ENCODE results near the gene BGLAP. TPM values are rescaled to one million over a fixed set of nuclear protein-coding genes. Genes with fewer than 3 reads are reported as not detected.

The BGLAP gene
- total and polyA plus RNA-seq, 2 of the 13 experiments (the other 11 are each of a cell fraction or from before 2014, with no cell fraction given): 0.62 to 1.6 TPM

DNA sequence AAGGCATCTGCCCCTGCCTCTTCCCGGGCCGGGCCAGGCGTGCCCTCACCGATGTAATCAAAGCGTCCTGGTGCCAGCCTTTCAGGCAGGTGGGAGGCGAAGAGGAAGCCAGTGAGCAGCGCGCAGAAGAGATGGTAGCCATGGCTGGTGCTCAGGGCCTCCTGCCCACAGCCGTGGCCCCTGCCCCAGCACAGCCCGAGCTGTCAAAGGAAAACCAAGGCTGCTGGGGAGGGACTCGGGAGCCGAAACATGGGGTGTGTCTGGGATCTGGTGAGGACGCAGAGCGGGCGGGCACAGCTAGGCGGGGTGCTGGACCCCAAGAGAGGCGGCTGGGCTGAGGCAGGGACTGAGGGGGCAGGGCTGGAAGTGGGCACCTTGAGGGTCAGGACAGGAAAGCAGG, 2.7 kb downstream of the BGLAP start (continued):
- TF ChIP-seq CEBPG (CRISPR knock-in tag; IDR thresholded peaks at IDR 0.05) (no peak), FIP1L1 (IDR thresholded peaks at IDR 0.05; ENCODE audit: borderline replicate concordance, insufficient read depth, low read depth, low read length) (no peak), ZFP41 (CRISPR knock-in tag; IDR thresholded peaks at IDR 0.05; ENCODE audit: borderline replicate concordance) (no peak), RBAK (CRISPR knock-in tag; IDR thresholded peaks at IDR 0.05) (no peak)
- TF ChIP-seq, protein P1, sequence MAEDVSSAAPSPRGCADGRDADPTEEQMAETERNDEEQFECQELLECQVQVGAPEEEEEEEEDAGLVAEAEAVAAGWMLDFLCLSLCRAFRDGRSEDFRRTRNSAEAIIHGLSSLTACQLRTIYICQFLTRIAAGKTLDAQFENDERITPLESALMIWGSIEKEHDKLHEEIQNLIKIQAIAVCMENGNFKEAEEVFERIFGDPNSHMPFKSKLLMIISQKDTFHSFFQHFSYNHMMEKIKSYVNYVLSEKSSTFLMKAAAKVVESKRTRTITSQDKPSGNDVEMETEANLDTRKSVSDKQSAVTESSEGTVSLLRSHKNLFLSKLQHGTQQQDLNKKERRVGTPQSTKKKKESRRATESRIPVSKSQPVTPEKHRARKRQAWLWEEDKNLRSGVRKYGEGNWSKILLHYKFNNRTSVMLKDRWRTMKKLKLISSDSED (CRISPR knock-in tag; IDR thresholded peaks at IDR 0.05): no peak

DNA sequence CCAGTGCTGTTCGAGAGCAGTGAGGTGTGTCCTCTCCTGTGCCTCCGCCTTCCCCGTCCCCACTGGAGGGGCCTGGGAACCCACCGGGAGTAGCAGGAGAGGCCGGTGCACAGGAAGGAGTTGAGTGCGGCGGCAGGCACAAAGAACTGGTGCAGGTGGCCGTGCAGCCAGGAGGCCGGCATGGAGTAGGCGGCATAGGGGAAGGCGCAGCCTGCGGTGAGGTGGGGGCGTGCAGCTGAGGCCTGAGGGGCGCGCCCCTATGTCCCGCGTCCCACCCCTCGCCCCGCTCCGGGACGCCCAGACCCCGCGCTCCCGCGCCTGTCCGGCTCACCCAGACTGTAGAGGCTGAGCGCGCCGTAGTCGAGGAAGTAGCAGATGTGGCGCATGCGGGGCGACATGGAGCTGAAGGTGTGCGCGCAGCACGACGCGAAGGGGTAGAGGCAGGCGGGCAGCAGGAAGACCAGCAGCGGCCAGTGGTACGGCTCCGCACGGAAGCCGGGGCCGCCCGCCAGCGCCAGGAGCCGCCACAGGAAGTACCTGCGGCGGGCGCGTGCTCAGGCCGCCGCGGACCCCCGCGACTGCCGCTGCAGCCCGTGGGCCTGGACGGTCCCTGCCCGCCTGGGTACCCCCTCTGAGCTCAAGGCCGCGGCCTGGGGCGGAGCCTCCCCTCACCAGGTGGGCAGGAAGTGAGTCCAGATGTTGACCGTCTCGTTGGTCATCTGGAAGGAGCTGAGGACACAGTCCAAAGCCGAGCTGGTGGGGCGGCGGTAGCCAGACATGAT, 3.7 kb downstream of the BGLAP start:
- DNase-seq (ENCODE audit: low spot score) (no peak), ATAC-seq (peak; percentile 37), FAIRE-seq (no peak)
- Histone ChIP-seq H3K36me3 (replicated peaks in 1 of 2; ENCODE audit: control insufficient read depth in 1 of 2, insufficient read depth in 2 of 2, low read length in 2 of 2) (peaks cover 6 to 13% of the 10 kb centered on the region in 2 experiments; a peak in 4 of 5 replicates), H3K4me1 (ENCODE audit: insufficient read depth, low read length) (peaks cover 34% of the 10 kb centered on the region), H3K4me2 (ENCODE audit: low read depth, low read length) (peak overlapping the region; percentile 92), H3K79me2 (ENCODE audit: insufficient read depth, low read length) (no peaks in the 10 kb centered on the region), H2AFZ (ENCODE audit: low read length) (no peak overlapping the region), H3K27me3 (ENCODE audit: control insufficient read depth in 1 of 2, insufficient read depth in 2 of 2, low read length in 2 of 2) (no peaks in the 10 kb centered on the region), H3K9ac (ENCODE audit: insufficient read depth, low read depth, low read length) (peak overlapping the region; percentile 53), H3K27ac (ENCODE audit: extremely low read length, insufficient read depth, low read length) (no peak overlapping the region), H4K20me1 (ENCODE audit: insufficient read depth, low read length) (no peaks in the 10 kb centered on the region), H3K9me3 (ENCODE audit: low read length) (no peaks in the 10 kb centered on the region), H3K4me3 (replicated peaks in 1 of 3; ENCODE audit: insufficient read depth in 1 of 3, low read depth in 2 of 3, low read length in 3 of 3) (peak overlapping the region; percentile 28 to 65 (median 30); a peak in 4 of 6 replicates)
- ChIA-PET CTCF (ENCODE audit: low intra/inter-chr PET ratio, low total read pairs) (no interaction called here), POLR2A (interaction anchor here (0.8 to 1.5 kb wide), 4 partner anchors 11 to 37 kb away, joined by 3 to 7 read pairs (median 3); partner anchors contain the start of gene SMG5)
- intact Hi-C loops (cut with micrococcal nuclease; ENCODE audit: unreplicated experiment): no loop called here
- BruUV-seq (replicated peaks): no TSS peak
- WGBS (ENCODE audit: low lambda C conversion rate): 43% methylated on average over 12 of the region's 69 CpGs
- in situ Hi-C loops (cut with HindIII; ENCODE audit: extremely low pct_ligation_motif_present, low pct_unique_long_range_greater_than_20kb): no loop called here
- 0 out of 2 replicates have a peak, but pooled peaks have one; percentile 46 for TF ChIP-seq ARNT2 (CRISPR knock-in tag; IDR thresholded peaks at IDR 0.05; ENCODE audit: low read depth)
- TF ChIP-seq NR2C2 (CRISPR knock-in tag; IDR thresholded peaks at IDR 0.05; ENCODE audit: borderline replicate concordance): 0 out of 2 replicates have a peak, but pooled peaks have one; percentile 17
- TF ChIP-seq SOX5 (CRISPR knock-in tag; IDR thresholded peaks at IDR 0.05; ENCODE audit: borderline replicate concordance): no peak
- TF ChIP-seq ZFX (CRISPR knock-in tag; IDR thresholded peaks at IDR 0.05; ENCODE audit: low read depth): peak; percentile 77; the same call in 1 of the 2 replicates
- TF ChIP-seq, protein P2, sequence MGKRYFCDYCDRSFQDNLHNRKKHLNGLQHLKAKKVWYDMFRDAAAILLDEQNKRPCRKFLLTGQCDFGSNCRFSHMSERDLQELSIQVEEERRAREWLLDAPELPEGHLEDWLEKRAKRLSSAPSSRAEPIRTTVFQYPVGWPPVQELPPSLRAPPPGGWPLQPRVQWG (CRISPR knock-in tag; IDR thresholded peaks at IDR 0.05; ENCODE audit: borderline replicate concordance, low read depth): no peak
- TF ChIP-seq MXI1 (IDR thresholded peaks at IDR 0.05; ENCODE audit: borderline replicate concordance, low read depth, low read length): no peak
- TF ChIP-seq DNMT3B (CRISPR knock-in tag; conservative IDR thresholded peaks at IDR 0.05): no peak
- no peak; the same call in 1 of the 2 replicates for TF ChIP-seq MYC (CRISPR knock-in tag; IDR thresholded peaks at IDR 0.05; ENCODE audit: borderline replicate concordance)
- TF ChIP-seq ZNF441 (CRISPR knock-in tag; IDR thresholded peaks at IDR 0.05; ENCODE audit: borderline replicate concordance): no peak
- TF ChIP-seq, protein P3, sequence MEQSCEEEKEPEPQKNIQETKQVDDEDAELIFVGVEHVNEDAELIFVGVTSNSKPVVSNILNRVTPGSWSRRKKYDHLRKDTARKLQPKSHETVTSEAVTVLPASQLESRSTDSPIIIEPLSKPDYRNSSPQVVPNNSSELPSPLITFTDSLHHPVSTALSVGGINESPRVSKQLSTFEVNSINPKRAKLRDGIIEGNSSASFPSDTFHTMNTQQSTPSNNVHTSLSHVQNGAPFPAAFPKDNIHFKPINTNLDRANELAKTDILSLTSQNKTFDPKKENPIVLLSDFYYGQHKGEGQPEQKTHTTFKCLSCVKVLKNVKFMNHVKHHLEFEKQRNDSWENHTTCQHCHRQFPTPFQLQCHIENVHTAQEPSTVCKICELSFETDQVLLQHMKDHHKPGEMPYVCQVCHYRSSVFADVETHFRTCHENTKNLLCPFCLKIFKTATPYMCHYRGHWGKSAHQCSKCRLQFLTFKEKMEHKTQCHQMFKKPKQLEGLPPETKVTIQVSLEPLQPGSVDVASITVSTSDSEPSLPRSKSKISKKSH (CRISPR knock-in tag; IDR thresholded peaks at IDR 0.05; ENCODE audit: borderline replicate concordance): peak; percentile 79; the same call in 1 of the 2 replicates
- no peak for TF ChIP-seq CBX2 (IDR thresholded peaks at IDR 0.05; ENCODE audit: low read depth, low read length)
- TF ChIP-seq CBX2 (CRISPR knock-in tag; IDR thresholded peaks at IDR 0.05; ENCODE audit: low read depth): no peak

All from HepG2 (cell line).